MCF 10A (cell line): Measurements from ENCODE around the gene PSMD2. TPM values are rescaled to one million over a fixed set of nuclear protein-coding genes. Genes with fewer than 3 reads are reported as not detected.

Experiments used
- BruUV-seq: library from RNA; stranded (reverse); fragments of 400-500 nt; replicated peaks from 2 replicates; lab custom pipeline; 2021; lab: Mats Ljungman, UMichigan
- CTCF ChIA-PET: fragments of 300-600 bp; sonication (Branson Sonifier 250); formaldehyde crosslinking; extraction: SDS; loops from one replicate; lab custom pipeline; 2021; ENCODE audit warnings: antibody characterized with exemption, inconsistent platforms; lab: Yijun Ruan, JAX
- POLR2A ChIA-PET: fragments of 300-600, 350-650 bp; sonication (Branson Sonifier 250); formaldehyde crosslinking; extraction: SDS; loops from one replicate; lab custom pipeline; 2020; ENCODE audit warnings: antibody characterized with exemption, inconsistent platforms; lab: Yijun Ruan, JAX
- DNase-seq: peaks from one replicate; pipeline ENCODE4 v3.0.0-alpha.2; 2018; ENCODE audit not compliant: unreplicated experiment
- H3K27ac Mint-ChIP-seq: one replicate; pipeline ENCODE4 v1.8.0; 2022; ENCODE audit warnings: mild to moderate bottlenecking, low read depth, mixed read lengths; ENCODE audit not compliant: unreplicated experiment
- H3K27me3 Mint-ChIP-seq: one replicate; pipeline ENCODE4 v1.8.0; 2022; ENCODE audit warnings: mixed read lengths; ENCODE audit not compliant: insufficient read depth, unreplicated experiment
- H3K36me3 Mint-ChIP-seq: one replicate; pipeline ENCODE4 v1.8.0; 2022; ENCODE audit warnings: mild to moderate bottlenecking, moderate library complexity, mixed read lengths; ENCODE audit not compliant: insufficient read depth, unreplicated experiment
- H3K4me1 Mint-ChIP-seq: one replicate; pipeline ENCODE4 v1.8.0; 2022; ENCODE audit warnings: mixed read lengths; ENCODE audit not compliant: insufficient read depth, unreplicated experiment
- H3K4me3 Mint-ChIP-seq: one replicate; pipeline ENCODE4 v1.8.0; 2022; ENCODE audit warnings: mild to moderate bottlenecking, moderate library complexity, mixed read lengths; ENCODE audit not compliant: unreplicated experiment
- H3K9me3 Mint-ChIP-seq: one replicate; pipeline ENCODE4 v1.8.0; 2022; ENCODE audit warnings: mixed read lengths; ENCODE audit not compliant: unreplicated experiment
- intact Hi-C: fragments of 100-400 bp; cut with micrococcal nuclease; formaldehyde crosslinking; loops from 2 replicates; pipeline ENCODE4 v1.14.1; 2022
- total RNA-seq: library from RNA; stranded (reverse); gene quantifications from 2 replicates; pipeline ENCODE4 v1.2.3, GENCODE V29; 2022
- TF ChIP-seq, protein P1 (sequence below): fragments of 200-600 bp; IDR thresholded peaks from one replicate; pipeline ENCODE4 v1.8.0; 2022; ENCODE audit warnings: antibody characterized with exemption, mild to moderate bottlenecking; ENCODE audit not compliant: unreplicated experiment

PSMD2 gene
- total RNA-seq, 1 experiment from 2014 or later: 284 TPM

- no peak overlapping the region for H3K4me3 Mint-ChIP-seq
- POLR2A ChIA-PET: interaction anchor here (0.6 kb wide), 1 partner anchor 37 kb away, joined by 3 read pairs; no protein-coding TSS in a partner anchor
- TF ChIP-seq, protein P1, sequence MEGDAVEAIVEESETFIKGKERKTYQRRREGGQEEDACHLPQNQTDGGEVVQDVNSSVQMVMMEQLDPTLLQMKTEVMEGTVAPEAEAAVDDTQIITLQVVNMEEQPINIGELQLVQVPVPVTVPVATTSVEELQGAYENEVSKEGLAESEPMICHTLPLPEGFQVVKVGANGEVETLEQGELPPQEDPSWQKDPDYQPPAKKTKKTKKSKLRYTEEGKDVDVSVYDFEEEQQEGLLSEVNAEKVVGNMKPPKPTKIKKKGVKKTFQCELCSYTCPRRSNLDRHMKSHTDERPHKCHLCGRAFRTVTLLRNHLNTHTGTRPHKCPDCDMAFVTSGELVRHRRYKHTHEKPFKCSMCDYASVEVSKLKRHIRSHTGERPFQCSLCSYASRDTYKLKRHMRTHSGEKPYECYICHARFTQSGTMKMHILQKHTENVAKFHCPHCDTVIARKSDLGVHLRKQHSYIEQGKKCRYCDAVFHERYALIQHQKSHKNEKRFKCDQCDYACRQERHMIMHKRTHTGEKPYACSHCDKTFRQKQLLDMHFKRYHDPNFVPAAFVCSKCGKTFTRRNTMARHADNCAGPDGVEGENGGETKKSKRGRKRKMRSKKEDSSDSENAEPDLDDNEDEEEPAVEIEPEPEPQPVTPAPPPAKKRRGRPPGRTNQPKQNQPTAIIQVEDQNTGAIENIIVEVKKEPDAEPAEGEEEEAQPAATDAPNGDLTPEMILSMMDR: no peak
- no peak overlapping the region for H3K27ac Mint-ChIP-seq
- H3K9me3 Mint-ChIP-seq: no peaks in the 10 kb centered on the region
- peaks cover 12% of the 10 kb centered on the region for H3K36me3 Mint-ChIP-seq
- CTCF ChIA-PET: interaction anchor here (0.6 to 2.7 kb wide), 14 partner anchors 8 to 287 kb away, joined by 3 to 15 read pairs (median 3); no protein-coding TSS in a partner anchor
- DNase-seq: no peak
- no peaks in the 10 kb centered on the region for H3K27me3 Mint-ChIP-seq
- H3K4me1 Mint-ChIP-seq: peaks cover 6% of the 10 kb centered on the region
- no TSS peak for BruUV-seq
- intact Hi-C loops: no loop called here
Measured at GRCh38 chr3:184354754-184355153, 55.7 kb downstream of the PSMD2 start.

DNA sequence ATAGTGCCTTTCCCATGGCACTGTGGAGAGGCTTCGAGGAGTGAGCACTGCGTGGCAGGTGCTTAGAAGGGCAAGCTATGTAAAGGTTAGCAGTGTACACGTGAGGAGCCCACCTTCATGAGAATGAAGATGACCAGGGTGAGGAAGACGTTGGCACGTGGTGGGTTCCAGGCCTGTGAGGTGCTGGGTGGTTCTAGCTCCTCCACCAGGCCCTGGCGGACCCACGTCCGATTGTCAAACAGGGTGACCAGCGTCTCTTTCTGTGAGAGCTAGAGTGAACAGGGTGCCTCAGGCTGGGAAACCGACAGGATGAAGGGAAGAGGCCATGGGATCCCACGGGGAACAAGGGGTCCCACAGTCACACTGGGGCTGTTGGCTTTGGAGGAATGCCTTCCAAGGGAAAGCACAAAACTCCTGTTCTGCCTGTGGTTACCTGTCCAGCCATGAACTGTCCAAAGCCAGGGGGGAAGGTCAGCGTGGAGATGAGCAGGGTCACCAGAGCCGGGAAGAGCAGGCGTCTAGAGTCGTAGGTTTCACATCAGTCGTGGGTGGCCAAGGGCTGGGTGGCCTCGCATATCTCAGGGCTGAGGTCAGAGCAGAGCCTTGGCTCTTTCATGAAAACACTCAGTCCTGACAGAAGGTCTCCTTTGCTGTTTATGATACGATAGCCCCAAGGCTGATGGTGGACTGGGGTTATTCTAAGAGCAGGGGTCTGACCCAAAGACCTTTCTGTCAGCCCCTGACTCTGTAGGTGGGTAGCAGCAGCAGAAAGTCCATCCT lies 56.4 kb downstream of the PSMD2 start:
- ChIA-PET POLR2A (interaction anchor here (0.6 kb wide), 1 partner anchor 36 kb away, joined by 3 read pairs; no protein-coding TSS in a partner anchor), CTCF (interaction anchor here (0.6 to 2.7 kb wide), 13 partner anchors 9 to 286 kb away, joined by 3 to 15 read pairs (median 3); no protein-coding TSS in a partner anchor)
- no peak overlapping the region for H3K27ac Mint-ChIP-seq
- TF ChIP-seq, protein P1: no peak
- no TSS peak for BruUV-seq
- intact Hi-C loops: no loop called here
- H3K27me3 Mint-ChIP-seq: no peaks in the 10 kb centered on the region
- peaks cover 13% of the 10 kb centered on the region for H3K4me1 Mint-ChIP-seq
- no peak overlapping the region for H3K4me3 Mint-ChIP-seq
- DNase-seq: no peak
- H3K36me3 Mint-ChIP-seq: peaks cover 9% of the 10 kb centered on the region
- no peaks in the 10 kb centered on the region for H3K9me3 Mint-ChIP-seq

DNA sequence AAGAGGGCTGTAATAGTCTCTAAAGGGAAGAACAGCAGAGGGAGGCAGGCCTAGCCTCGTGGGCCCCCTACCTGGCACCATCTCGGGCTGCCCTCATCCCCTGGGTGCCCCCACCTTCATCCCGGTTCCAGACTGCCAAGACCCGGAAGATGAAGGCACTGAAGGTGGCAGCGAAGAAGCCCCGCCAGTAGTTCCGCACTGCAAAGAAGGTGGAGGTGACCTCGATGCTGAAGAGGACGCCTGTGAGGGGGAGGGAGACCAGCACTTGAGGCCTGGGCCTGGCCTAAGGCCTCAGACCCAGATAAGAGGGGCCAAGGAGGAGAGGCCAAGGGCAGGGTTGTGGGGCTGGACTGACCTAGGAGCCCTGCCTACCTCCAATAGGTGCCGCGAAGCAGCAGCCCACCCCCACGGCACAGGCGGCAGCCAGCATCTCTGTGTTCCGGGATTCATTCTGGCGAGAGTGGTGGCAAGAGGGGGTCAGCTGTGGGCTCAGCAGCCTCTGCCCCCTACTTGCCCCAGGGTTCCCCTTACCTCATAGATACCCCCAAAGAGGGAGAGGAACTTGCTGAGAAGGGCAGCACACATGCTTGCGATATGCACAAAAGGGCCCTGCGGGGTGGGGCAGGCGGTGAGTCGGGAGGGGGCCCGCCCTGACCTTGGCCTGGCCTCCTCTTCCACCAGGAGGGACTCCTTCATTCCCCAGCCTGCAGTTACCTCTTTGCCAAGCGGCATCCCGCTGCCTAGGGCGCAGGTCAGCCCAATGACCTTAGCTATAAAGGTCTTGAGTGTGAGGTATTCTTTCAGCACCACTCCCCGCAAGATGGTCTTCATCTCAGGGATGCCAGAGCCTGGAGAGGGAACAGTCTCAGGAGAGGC lies 58.4 kb downstream of the PSMD2 start:
- CTCF ChIA-PET: interaction anchor here (0.8 kb wide), 1 partner anchor 12 kb away, joined by 3 read pairs; no protein-coding TSS in a partner anchor

More for the DNA sequence above, 58.4 kb downstream of the PSMD2 start:
- DNase-seq: no peak
- Mint-ChIP-seq H3K36me3 (no peaks in the 10 kb centered on the region), H3K27ac (no peak overlapping the region), H3K9me3 (no peaks in the 10 kb centered on the region), H3K4me1 (peaks cover 15% of the 10 kb centered on the region), H3K4me3 (no peak overlapping the region), H3K27me3 (no peaks in the 10 kb centered on the region)
- intact Hi-C loops: no loop called here
- TF ChIP-seq, protein P1: no peak
- POLR2A ChIA-PET: interaction anchor here (0.6 kb wide), 1 partner anchor 467 kb away, joined by 4 read pairs; no protein-coding TSS in a partner anchor
- no TSS peak for BruUV-seq
